Neuronal stem cell (in vitro differentiated cells): ENCODE results near the gene GDA.

Experiments
- DNase-seq: peaks from one replicate; pipeline ENCODE4 v3.0.0-alpha.2; 2013; ENCODE audit warnings: low spot score
- H2AFZ ChIP-seq: one replicate; pipeline ENCODE4 v1.6.1; 2013; ENCODE audit warnings: mild to moderate bottlenecking, low read length, inconsistent platforms
- H2AK5ac ChIP-seq: 2 replicates; pipeline ENCODE4 v1.6.1; 2013; ENCODE audit warnings: low read depth, mild to moderate bottlenecking, inconsistent platforms, low read length, moderate library complexity, mixed read lengths
- H2BK120ac ChIP-seq: 2 replicates; pipeline ENCODE4 v1.6.1; 2013; ENCODE audit warnings: low read depth, mild to moderate bottlenecking, inconsistent platforms, low read length, moderate library complexity, mixed read lengths
- H2BK12ac ChIP-seq: one replicate; pipeline ENCODE4 v1.6.1; 2013; ENCODE audit warnings: low read length, inconsistent platforms
- H2BK15ac ChIP-seq: 2 replicates; pipeline ENCODE4 v1.6.1; 2013; ENCODE audit warnings: mild to moderate bottlenecking, low read length, inconsistent platforms, mixed read lengths
- H2BK5ac ChIP-seq: one replicate; pipeline ENCODE4 v1.6.1; 2013; ENCODE audit warnings: inconsistent platforms, mild to moderate bottlenecking, low read length, moderate library complexity
- H3K14ac ChIP-seq: one replicate; pipeline ENCODE4 v1.6.1; 2013; ENCODE audit warnings: low read length, inconsistent platforms
- H3K18ac ChIP-seq: 2 replicates; pipeline ENCODE4 v1.6.1; 2013; ENCODE audit warnings: low read length, inconsistent platforms
- H3K23ac ChIP-seq: 2 replicates; pipeline ENCODE4 v1.6.1; 2013; ENCODE audit warnings: low read depth, mild to moderate bottlenecking, mixed read lengths, low read length, inconsistent platforms; ENCODE audit not compliant: poor library complexity
- H3K27ac ChIP-seq: replicated peaks from 3 replicates; pipeline ENCODE4 v1.5.1; 2013; ENCODE audit warnings: low read length, inconsistent platforms
- H3K27me3 ChIP-seq, 3 experiments: 2 replicates each; pipeline ENCODE4 v1.6.1; 2013; ENCODE audit warnings: low read length in 3 of 3, mild to moderate bottlenecking in 2 of 3, inconsistent platforms in 1 of 3, low read depth in 1 of 3, mixed read lengths in 1 of 3, moderate library complexity in 1 of 3; ENCODE audit not compliant: control insufficient read depth in 3 of 3, insufficient read depth in 3 of 3
- H3K36me3 ChIP-seq, 2 donors: replicated peaks in 1 of 2; 2 replicates each; pipeline ENCODE4 v1.6.1; 2013; ENCODE audit warnings: low read length in 2 of 2; ENCODE audit not compliant: control insufficient read depth in 2 of 2, insufficient read depth in 2 of 2
- H3K4ac ChIP-seq: 2 replicates; pipeline ENCODE4 v1.6.1; 2013; ENCODE audit warnings: inconsistent platforms, mild to moderate bottlenecking, low read length, moderate library complexity
- H3K4me1 ChIP-seq, 2 donors: 1 replicate in 1 of 2; 2 replicates in 1 of 2; pipeline ENCODE4 v1.6.1; 2013; ENCODE audit warnings: low read length in 2 of 2, low read depth in 1 of 2; ENCODE audit not compliant: control insufficient read depth in 2 of 2, insufficient read depth in 1 of 2
- H3K4me2 ChIP-seq: one replicate; pipeline ENCODE4 v1.6.1; 2013; ENCODE audit warnings: mild to moderate bottlenecking, low read length, inconsistent platforms; ENCODE audit not compliant: insufficient read depth, poor library complexity, severe bottlenecking
- H3K4me3 ChIP-seq, 2 donors: 2 replicates each; pipeline ENCODE4 v1.5.1; 2013; ENCODE audit warnings: low read length in 2 of 2, mild to moderate bottlenecking in 2 of 2, inconsistent platforms in 1 of 2, moderate library complexity in 1 of 2
- H3K79me1 ChIP-seq: one replicate; pipeline ENCODE4 v1.6.1; 2013; ENCODE audit warnings: low read depth, mild to moderate bottlenecking, inconsistent platforms, low read length, moderate library complexity
- H3K9ac ChIP-seq: one replicate; pipeline ENCODE4 v1.6.1; 2013; ENCODE audit warnings: mild to moderate bottlenecking, low read depth, low read length, inconsistent platforms; ENCODE audit not compliant: poor library complexity
- H3K9me3 ChIP-seq, 2 donors: replicated peaks in 1 of 2; 2 replicates each; pipeline versions ENCODE3 to v1.6.1; 2013; ENCODE audit warnings: low read length in 2 of 2, mild to moderate bottlenecking in 2 of 2, inconsistent platforms in 1 of 2, low read depth in 1 of 2, mixed read lengths in 1 of 2, moderate library complexity in 1 of 2; ENCODE audit not compliant: control insufficient read depth in 2 of 2, insufficient read depth in 1 of 2
- H4K8ac ChIP-seq: one replicate; pipeline ENCODE4 v1.6.1; 2013; ENCODE audit warnings: low read depth, mild to moderate bottlenecking, inconsistent platforms, low read length, moderate library complexity
- H4K91ac ChIP-seq: one replicate; pipeline ENCODE4 v1.6.1; 2013; ENCODE audit warnings: low read length, low read depth, mild to moderate bottlenecking, inconsistent platforms; ENCODE audit not compliant: poor library complexity
- WGBS, 2 donors: extraction: QIAGEN DNeasy Blood & Tissue Kit; methylation state at CpG; one replicate each; pipeline ENCODE4 v1.1.7; 2013; ENCODE audit warnings: missing lambda C conversion rate in 2 of 2, mixed read lengths in 1 of 2; ENCODE audit not compliant: insufficient read length in 2 of 2, insufficient replicate concordance in 1 of 2; ENCODE audit errors: extremely low coverage in 2 of 2; 5-methylcytosine and 5-hydroxymethylcytosine counted together

Gene GDA

GRCh38 chr9:72193478-72193881 is 44.2 kb downstream of the GDA start:
- no peak for DNase-seq
- H3K4me1 ChIP-seq, result peaks cover 0 to 4% of the 10 kb centered on the region in 2 donors
- H3K36me3 ChIP-seq, result no peaks in the 10 kb centered on the region
- H3K27me3 ChIP-seq, result no peaks in the 10 kb centered on the region
- no peak overlapping the region for H2AK5ac ChIP-seq
- H3K9me3 ChIP-seq, result no peaks in the 10 kb centered on the region
- no peak overlapping the region for H3K14ac ChIP-seq
- no peak overlapping the region for H2BK120ac ChIP-seq
- no peak overlapping the region for H4K8ac ChIP-seq
- no peak overlapping the region for H2BK5ac ChIP-seq
- H3K27ac ChIP-seq, result no peak overlapping the region
- no peak overlapping the region for H4K91ac ChIP-seq
- H3K9ac ChIP-seq, result no peak overlapping the region
- no peak overlapping the region for H3K23ac ChIP-seq
- no CpG with 5 or more reads among the region's 5 CpGs for WGBS, 2 donors
- no peak overlapping the region for H3K4ac ChIP-seq
- H3K79me1 ChIP-seq, result no peaks in the 10 kb centered on the region
- no peak overlapping the region for H2AFZ ChIP-seq
- no peak overlapping the region for H2BK12ac ChIP-seq
- H3K4me3 ChIP-seq, result no peak overlapping the region
- H2BK15ac ChIP-seq, result no peak overlapping the region
- H3K4me2 ChIP-seq, result no peak overlapping the region
- H3K18ac ChIP-seq, result no peak overlapping the region

DNA sequence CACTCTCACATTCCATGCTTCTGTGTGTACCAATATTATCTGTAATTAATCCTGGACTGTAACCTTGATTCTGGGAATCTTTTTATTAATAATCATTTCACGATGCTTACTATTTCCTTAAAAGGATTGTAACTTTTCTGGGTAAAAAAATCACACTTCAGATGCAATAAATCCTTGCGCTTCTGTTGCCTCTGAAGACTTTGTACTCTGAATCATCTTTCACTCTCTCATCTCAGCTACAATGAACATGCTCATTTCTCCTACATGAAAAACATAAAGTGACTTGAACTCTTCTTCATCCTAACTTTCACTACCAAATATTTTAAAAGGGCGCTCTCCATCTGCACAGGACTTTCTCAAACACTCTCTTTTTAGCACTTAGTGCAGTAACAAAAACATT is 50.0 kb downstream of the GDA start:
- H2AFZ ChIP-seq, result no peak overlapping the region
- no peak overlapping the region for H3K23ac ChIP-seq

DNA sequence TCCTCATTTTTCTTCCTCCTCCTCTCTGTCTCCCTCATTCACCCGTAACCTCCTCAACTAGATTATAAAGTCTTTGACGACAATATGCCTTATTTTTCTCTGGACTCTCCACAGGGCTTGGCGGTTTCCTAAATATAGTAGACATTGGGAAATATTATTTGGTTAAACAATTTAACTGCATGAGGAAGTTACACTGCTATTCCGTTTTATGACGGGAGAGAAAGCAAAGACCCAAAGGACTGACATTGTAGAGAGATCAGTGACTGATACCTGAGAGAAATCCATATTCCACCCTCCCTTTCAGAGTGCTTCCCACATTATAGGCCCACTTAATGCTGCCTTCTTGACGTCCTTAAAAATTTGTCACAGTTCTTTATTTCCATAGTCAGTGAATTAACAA is 51.2 kb downstream of the GDA start:
- H3K79me1 ChIP-seq, result no peaks in the 10 kb centered on the region
- H2AFZ ChIP-seq, result no peak overlapping the region
- no peak overlapping the region for H3K4me2 ChIP-seq
- H4K91ac ChIP-seq, result no peak overlapping the region
- no peak overlapping the region for H2BK5ac ChIP-seq
- H3K14ac ChIP-seq, result no peak overlapping the region
- H3K4ac ChIP-seq, result no peak overlapping the region
- H2BK12ac ChIP-seq, result no peak overlapping the region
- peaks cover 0 to 1% of the 10 kb centered on the region in 2 donors for H3K4me1 ChIP-seq
- H3K9me3 ChIP-seq, result no peaks in the 10 kb centered on the region
- no peaks in the 10 kb centered on the region for H3K36me3 ChIP-seq
- H3K18ac ChIP-seq, result no peak overlapping the region
- H2BK120ac ChIP-seq, result no peak overlapping the region
- H3K23ac ChIP-seq, result no peak overlapping the region
- no peak overlapping the region for H4K8ac ChIP-seq
- no peak for DNase-seq
- H2BK15ac ChIP-seq, result no peak overlapping the region
- H3K27me3 ChIP-seq, result no peaks in the 10 kb centered on the region
- H3K4me3 ChIP-seq, result no peak overlapping the region
- no peak overlapping the region for H2AK5ac ChIP-seq
- no CpG with 5 or more reads among the region's 6 CpGs for WGBS, 2 donors
- no peak overlapping the region for H3K9ac ChIP-seq
- no peak overlapping the region for H3K27ac ChIP-seq

More for the DNA sequence above, 50.0 kb downstream of the GDA start:
- DNase-seq, result no peak
- Histone ChIP-seq H3K36me3 (no peaks in the 10 kb centered on the region), H3K18ac (no peak overlapping the region), H2BK12ac (no peak overlapping the region), H4K91ac (no peak overlapping the region), H3K9me3 (no peaks in the 10 kb centered on the region), H3K27ac (no peak overlapping the region), H3K14ac (no peak overlapping the region), H2BK120ac (no peak overlapping the region), H4K8ac (no peak overlapping the region), H3K27me3 (no peaks in the 10 kb centered on the region), H3K4me2 (no peak overlapping the region), H2BK15ac (no peak overlapping the region), H3K9ac (no peak overlapping the region), H3K4me1 (no peaks in the 10 kb centered on the region), H2AK5ac (no peak overlapping the region), H3K4ac (no peak overlapping the region), H3K79me1 (no peaks in the 10 kb centered on the region), H2BK5ac (no peak overlapping the region), H3K4me3 (no peak overlapping the region)
- WGBS, 2 donors, result no CpG with 5 or more reads among the region's 3 CpGs

GRCh38 chr9:72202009-72202408 is 52.8 kb downstream of the GDA start:
- H3K4me3 ChIP-seq, result no peak overlapping the region
- no peak overlapping the region for H3K9ac ChIP-seq
- H3K27me3 ChIP-seq, result no peaks in the 10 kb centered on the region
- no peaks in the 10 kb centered on the region for H3K9me3 ChIP-seq
- WGBS, 2 donors, result no CpG with 5 or more reads among the region's 5 CpGs
- DNase-seq, result no peak
- H2AFZ ChIP-seq, result no peak overlapping the region
- no peak overlapping the region for H3K4me2 ChIP-seq
- no peak overlapping the region for H3K23ac ChIP-seq
- no peak overlapping the region for H2BK5ac ChIP-seq
- H3K27ac ChIP-seq, result no peak overlapping the region
- H2BK12ac ChIP-seq, result no peak overlapping the region
- H2BK15ac ChIP-seq, result no peak overlapping the region
- no peaks in the 10 kb centered on the region for H3K36me3 ChIP-seq
- no peak overlapping the region for H2BK120ac ChIP-seq
- H3K18ac ChIP-seq, result no peak overlapping the region
- H2AK5ac ChIP-seq, result no peak overlapping the region
- H3K79me1 ChIP-seq, result no peaks in the 10 kb centered on the region
- H3K14ac ChIP-seq, result no peak overlapping the region
- peaks cover 0 to 1% of the 10 kb centered on the region in 2 donors for H3K4me1 ChIP-seq
- no peak overlapping the region for H3K4ac ChIP-seq
- H4K91ac ChIP-seq, result no peak overlapping the region
- H4K8ac ChIP-seq, result no peak overlapping the region
